HG03103 (cell line): ENCODE data around the gene LILRB2.
"Not testable (repeated sequence)": the region's sequence is repeated elsewhere in the genome, so short reads cannot be mapped to it uniquely, and the experiment has no call there.

Experiments used
- ATAC-seq: cut with Tn5 transposase; IDR thresholded peaks from one replicate; pipeline ENCODE4 v1.9.1; 2021; ENCODE audit warnings: low read depth; ENCODE audit not compliant: unreplicated experiment

The LILRB2 gene

DNA sequence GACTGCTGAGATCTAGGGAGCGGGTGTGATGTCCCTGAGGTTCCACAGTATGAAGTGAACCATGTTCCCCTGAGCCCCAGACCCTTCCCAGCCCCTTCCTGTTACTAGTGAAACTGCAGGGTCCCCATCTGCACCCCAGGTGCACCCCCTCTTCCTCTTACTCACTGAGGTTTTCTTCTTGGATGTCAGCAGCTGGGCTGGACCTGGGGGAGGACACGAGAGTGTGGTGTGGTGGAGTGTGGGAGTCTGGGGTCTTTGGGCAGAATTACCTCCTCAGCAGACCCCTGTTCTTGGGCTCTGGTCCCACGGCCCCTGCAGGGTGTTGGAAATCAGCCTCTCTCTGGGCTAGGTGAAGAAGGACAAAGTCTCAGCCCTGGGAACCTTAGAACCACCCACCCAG, 35.0 kb downstream of the LILRB2 start:
- no peak for ATAC-seq

DNA sequence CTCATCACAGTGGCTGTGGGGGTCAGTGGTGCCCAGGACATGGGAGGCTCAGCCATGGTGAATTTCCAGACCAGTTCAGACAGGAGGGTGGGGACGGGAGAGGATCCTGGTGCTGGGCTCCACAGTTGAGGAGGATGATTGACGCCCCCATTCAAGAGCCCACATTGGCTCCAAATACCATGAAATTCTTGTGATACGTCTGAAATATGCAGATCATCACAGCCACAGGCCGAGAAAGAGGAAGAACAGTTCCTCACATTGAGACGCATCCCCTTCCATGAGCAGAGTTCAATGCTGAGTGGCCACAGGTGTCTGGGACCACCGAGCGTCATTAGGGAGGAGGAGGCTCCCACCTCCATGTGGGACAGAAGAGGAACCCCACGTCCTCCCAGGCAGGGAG, 37.1 kb downstream of the LILRB2 start:
- ATAC-seq = not testable (repeated sequence)

DNA sequence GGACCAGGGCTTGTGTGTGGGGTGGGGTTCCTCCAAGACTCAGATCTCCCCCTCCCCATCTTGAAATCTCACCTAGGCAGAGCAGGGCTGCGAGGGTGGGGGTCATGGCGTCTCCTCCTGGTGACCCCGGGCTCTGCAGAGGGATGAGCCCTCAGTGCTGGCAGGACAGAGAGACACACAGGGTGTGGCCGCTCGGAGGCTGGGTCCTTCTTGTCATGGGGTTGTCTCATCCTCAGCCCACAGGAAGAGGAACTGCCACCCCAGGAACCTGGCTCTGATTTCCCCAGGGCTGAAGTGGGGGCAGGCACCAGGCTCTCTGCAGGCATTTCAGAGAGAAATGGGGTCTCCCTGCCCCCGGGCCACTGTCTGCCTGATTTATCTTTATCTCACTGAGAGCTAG, 38.3 kb downstream of the LILRB2 start, which contains the start of gene LILRA6:
Gene LILRA6, minus strand, starts transcription at position 145 of the 400 bp plus-strand sequence.
- ATAC-seq = not testable (repeated sequence)

DNA sequence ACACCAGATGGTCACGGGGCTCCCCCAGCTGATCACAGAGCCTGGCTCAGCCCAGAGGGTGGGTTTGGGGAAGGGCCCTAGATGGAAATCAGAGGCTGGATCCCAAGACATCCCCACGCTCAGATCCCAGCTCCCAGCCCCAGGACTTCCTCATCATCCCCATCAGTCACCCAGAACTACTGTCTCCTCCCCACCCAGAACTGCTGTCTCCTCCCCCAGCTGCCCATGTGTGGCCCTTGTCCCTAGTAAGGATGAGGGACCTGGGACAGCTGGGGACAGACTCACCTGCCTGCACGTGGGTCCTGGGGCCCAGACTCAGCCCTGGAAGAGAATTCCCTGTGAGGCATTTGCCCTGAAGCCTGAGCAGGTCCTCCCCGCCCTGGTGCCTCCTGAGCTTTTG, 38.7 kb downstream of the LILRB2 start:
- not testable (repeated sequence) for ATAC-seq

DNA sequence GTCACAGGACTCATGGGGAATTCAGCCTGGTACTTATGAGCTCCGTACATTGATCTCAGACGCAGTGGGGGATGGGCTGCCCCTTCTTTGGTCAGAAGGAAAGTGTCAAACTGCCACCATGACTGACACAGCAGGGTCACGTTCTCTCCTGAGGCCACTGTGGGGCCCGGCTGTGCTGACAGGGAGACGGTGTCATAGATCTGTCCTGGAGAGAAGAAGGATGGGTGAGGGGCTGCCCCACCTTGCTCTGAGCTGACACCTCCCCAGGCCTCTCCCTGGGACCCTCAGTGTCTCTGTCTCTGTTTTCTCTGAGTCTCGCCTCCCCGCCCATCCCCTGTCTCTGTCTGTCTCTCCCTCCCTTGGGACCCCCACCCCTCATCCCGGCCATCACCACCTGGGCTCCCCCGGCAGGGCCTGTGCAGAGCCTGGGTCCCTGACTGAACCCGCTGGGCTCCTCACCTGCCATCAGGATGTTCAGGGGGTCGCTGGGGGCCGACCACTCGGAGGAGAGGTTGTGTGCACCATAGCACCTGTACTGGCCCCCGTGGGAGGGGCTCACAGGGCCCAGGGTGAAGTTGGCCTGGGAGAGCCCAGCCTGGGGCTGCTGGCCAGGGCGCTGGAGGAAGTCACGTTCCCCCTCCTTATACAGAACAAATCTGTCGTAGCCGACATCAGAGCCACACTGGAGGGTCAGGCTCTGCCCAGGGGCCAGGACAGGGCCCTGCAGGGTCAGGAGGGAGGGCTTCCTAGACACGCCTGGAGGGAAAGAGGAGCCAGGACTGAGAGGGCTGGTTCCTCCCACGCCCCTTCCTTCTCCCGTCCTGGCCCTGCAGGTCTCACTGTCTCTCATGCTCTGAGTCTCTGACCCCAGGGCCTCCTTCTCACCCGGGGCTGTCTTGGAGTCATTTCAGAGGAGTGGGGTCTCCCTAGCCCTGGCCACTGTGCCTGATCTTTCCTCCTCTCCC, 40.3 kb downstream of the LILRB2 start:
- not testable (repeated sequence) for ATAC-seq

DNA sequence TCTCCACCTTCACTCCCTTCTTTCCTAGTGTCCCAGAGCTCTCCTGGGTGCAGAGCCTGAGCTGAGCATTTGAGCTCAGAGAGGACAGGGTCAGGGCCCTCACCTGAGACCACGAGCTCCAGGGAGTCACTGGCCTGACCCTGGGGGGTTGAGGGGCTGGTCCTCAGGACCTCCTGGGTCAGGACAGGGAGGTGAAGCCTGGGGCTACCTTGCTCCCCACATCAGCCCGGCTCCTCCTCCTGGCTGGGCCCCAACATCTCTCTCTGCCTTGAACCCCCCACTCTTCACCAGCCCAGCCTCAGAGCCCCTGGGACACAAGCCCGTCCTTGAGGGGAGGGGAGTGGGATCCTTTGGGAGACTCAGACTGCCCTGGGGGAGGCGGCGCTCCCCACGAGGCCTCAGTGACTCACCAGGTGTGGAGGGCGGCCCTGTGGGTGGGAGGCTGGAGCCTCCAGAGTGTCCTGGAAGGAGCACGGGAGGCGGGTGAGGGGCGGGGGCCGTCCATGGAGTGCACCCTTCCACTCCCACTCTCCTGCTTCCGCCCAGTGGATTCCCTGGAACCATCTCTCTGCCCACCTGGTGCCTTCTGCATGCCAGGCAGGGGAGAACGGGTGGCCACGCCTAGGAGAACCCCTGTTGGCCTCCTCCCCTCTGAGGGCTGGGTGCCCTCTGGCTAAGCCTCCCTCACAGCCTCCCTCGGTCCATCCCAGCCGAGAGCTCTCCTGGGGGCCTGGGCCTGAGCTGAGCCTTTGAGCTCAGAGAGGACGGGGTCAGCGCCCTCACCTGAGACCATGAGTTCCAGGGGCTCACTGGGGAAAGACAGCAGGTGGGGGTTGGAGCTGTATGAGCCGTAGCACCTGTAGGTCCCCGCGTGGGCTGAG, 41.2 kb downstream of the LILRB2 start:
- not testable (repeated sequence) for ATAC-seq

DNA sequence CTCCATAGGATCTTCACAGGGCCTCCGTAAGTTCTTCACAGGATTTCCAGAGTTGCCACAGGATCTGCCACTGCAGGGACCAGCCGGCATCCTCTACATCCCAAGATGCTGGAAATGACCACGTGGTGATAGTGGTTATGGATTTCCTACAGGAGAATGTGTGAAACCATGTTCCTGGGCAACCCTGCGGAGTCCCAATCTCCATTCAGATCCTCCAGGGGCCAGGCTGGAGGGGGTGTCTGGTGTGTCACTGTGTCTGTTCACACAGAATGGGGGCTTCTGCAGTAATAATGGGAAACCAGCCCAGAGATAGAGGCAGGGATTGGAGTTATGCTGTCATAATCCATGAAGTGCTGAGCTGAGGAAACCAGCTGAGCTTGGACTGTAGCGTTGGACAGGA, 47.0 kb downstream of the LILRB2 start:
- ATAC-seq = no peak

DNA sequence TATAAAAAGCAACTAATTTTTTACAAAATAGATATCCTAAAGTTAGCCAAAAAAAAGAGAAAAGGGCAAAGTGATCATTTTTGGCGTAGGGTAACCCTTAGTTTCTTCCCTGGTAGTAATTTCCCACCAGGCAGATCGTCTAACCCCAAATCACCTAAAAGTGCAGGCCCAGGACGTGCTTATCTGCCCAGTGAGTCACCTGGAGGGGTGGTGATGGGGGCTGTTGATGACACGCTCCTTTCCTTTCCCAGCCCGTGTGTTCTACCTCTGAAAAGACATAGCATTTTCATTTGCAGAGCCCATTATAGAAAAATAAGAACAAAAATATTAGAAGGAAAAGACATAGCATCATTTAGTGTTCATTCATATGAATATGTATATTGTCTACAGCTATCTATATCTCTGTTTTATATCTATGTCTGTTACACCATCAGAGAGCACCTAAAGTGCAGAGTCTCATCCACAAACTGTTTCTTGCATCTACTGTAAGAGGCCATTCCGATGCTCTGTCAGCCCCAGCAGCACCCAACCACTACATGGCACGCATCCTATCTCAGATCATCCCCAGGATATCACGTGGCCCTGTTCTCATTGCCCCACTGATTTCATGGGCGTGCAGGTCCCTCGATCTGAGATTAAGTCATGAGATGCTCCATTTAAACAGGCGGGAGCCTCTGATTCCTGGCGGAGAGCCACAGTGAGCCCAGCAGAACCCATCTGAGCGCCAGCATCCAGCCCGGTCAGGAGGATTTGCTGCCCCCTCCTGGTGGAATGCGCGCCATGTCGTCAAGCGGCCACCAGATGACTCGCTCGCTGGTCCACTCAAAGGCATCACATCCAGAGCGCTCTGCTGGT, 49.6 kb downstream of the LILRB2 start:
- no peak for ATAC-seq

DNA sequence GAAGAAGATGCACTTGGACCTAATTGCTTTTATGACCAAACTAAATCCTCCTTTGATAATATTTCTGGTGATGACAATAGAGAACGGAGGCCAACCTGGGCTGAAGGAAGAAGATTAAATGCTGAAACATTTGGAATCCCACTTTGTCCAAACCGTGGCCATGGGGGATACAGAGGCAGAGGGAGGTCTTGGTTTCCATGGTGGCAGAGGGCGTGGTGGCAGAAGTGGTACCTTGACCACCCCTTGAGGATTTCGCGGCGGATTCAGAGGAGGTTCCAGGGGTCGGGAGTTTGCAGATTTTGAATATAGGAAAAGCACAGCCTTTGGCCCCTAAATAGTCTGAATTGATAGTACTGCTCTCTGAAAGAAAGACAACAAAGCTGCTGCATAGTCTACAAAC, 50.9 kb downstream of the LILRB2 start:
- ATAC-seq = no peak

DNA sequence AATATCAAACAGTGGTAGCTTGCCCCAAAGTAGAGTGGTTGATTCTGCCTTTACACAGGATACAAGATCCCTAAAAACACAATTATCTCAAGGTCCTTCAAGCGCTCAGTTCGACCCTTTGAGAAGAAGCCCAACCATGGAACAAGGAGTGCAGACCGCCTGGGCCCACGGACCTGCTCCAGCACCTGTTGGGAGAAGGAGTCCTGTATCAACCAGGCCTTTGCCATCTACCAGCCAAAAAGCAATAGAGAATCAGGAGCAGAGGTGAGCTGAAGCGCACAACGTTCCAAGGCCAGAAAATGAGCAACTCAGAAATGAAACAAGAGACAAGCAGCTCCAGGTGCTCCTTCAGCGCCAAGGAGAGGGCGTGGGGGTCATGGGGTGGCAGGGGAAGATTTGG, 51.8 kb downstream of the LILRB2 start:
- ATAC-seq = no peak

DNA sequence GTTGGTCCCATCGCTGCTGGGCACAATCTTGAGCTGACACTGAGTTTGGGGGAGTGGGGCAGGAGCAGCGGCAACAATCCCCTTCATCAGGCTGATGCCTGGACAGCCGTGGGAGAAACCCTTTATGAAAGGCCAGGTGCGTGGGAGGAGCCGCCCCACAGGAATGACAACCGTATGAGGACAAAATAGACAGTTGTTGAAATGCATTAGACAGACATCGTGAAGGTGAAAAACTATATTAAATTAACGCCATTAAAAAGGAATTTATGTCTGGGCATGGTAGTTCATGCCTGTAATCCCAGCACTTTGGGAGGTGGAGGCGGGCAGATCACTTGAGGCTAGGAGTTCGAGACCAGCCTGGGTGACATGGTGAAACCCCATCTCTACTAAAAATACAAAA, 56.3 kb downstream of the LILRB2 start:
- not testable (repeated sequence) for ATAC-seq

DNA sequence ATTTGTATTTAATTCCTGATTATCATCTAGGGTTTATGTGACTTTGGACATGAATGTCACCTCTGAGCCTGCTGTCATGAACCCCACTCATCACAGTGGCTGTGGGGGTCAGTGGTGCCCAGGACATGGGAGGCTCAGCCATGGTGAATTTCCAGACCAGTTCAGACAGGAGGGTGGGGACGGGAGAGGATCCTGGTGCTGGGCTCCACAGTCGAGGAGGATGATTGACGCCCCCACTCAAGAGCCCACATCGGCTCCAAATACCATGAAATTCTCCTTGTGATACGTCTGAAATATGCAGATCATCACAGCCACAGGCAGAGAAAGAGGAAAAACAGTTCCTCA, 57.0 kb downstream of the LILRB2 start:
- ATAC-seq = not testable (repeated sequence)
